Effector CD4-positive, alpha-beta T cell (primary cell): Measurements from ENCODE around the gene CYFIP2.

ENCODE experiments used
- DNase-seq: peaks from one replicate; pipeline ENCODE4 v3.0.0-alpha.2; 2020

The CYFIP2 gene

DNA sequence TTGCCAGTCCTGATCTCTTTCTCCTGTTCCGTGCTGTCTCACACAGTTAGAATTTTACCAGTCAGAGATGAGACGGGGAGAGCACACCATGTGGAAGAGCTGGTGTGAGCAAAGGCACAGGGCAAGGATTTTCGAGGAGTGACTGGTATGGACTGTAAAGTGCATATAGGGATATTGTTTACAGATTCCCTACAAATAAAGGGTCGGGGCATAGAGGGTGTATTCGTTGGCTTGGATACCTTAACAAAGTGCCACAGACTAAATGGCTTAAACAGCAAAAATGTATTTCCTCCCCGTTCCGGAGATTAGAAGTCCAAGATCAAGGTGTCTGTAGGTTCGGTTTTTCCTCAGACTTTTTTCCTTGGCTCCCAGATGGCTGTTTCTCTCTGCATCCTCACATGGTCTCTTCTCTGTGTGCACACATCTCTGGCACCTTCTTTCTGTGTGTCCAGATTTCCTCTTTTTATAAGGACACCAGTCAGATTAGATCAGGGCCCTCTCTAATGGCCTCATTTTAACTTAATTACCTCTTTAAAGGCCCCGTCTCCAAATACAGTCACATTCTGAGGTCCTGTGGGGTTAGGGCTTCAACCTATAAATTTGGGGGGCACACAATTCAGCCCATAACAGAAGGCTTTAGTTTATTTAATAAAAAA, 23.4 kb downstream of the CYFIP2 start:
- no peak for DNase-seq

- DNase-seq = no peak
Observed at GRCh38 chr5:157290156-157290980, 24.4 kb downstream of the CYFIP2 start.

- DNase-seq = no peak
Observed at GRCh38 chr5:157290981-157291711, 25.2 kb downstream of the CYFIP2 start.

DNA sequence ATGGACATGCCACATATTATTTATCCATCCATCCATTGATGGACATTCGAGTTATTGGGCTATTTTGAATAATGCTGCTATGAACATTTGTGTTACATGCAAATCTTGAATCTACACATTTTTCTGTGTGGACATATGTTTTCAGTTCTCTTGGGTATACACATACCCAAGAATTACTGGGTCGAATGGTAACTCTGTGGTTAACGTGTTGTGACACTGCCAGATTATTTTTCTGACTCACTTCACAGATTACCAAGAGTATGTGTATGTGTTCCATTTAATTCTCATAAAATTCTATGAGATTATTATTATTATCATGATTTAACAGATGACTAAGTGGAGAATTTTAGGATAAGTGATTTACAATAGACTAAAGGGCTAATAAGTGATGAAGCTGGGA, 26.7 kb downstream of the CYFIP2 start:
- DNase-seq = no peak

- no peak for DNase-seq
Observed at GRCh38 chr5:157294407-157295091, 28.6 kb downstream of the CYFIP2 start.

GRCh38 chr5:157295247-157295646, 29.3 kb downstream of the CYFIP2 start:
- DNase-seq = no peak

DNA sequence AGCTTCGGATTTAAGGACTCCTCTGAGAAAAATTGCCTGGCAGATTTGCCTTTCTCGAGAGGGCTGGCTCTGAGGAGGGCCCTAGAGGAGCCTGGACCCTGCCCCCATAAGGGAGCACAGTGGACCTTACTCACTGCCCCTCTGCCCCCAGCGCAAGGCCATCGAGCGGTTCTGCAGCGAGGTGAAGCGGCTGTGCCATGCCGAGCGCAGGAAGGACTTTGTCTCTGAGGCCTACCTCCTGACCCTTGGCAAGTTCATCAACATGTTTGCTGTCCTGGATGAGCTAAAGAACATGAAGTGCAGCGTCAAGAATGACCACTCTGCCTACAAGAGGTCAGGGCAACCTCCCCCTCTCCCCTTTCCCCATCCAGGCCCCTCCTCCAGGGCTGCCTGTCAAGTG, 34.6 kb downstream of the CYFIP2 start:
- DNase-seq = no peak

GRCh38 chr5:157301066-157301465, 35.1 kb downstream of the CYFIP2 start:
- DNase-seq = no peak

DNA sequence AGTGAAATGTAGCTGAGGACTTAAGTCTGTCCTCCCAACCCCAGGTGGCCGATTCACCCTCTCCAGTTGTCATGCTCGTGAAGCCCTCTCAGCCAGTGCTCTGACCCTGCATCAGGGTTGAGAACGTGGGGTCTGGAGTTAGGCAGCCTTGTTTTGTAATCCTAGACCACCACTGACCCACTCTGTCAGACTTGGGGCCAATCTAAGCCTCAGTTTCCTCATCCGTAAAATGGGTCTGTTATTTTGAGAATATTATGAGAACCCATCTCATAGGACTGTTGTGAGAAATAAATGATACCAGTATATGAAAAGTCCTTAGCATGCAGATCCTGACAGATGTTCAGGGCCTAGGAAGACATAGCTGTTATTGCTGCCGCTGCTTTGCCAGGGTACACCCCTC, 37.1 kb downstream of the CYFIP2 start:
- no peak for DNase-seq

GRCh38 chr5:157303667-157304327, 37.9 kb downstream of the CYFIP2 start:
- DNase-seq = peak; percentile 27

GRCh38 chr5:157306081-157306480, 40.2 kb downstream of the CYFIP2 start:
- DNase-seq = no peak

DNA sequence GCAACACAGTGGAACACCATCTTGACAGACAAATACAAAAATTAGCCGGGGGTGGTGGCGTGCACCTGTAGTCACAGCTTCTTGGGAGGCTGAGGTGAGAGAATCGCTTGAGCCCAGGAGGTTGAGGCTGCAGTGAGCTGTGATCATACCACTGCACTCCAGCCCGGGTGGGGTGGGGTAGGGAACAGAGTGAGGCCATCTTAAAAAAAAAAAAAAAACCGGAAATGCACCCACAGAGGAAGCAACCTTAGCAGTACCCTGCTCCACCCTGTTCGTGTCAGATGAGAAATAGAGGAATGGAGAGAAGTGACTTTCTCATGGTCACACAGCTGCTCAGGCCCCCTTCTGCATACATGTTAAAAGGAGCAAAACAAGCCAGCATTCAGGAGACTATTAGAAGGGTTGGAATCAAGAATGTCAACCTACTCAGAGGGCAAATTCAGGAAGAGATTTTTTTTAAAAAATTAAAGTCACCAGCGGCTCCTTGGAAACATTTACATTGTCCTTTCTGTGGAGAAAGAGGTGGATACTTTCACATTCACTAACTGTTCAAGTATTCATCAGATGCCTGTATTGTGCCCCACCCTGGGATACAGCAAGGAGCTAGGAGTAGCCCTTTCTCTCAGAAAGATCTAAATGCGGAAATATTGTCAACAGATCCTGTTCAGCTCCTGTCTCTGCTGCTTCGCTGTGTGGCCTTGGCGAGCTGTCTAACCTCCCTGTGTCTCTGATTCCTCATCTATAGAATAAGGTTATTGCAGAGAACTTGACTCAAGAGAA, 41.0 kb downstream of the CYFIP2 start:
- no peak for DNase-seq

DNA sequence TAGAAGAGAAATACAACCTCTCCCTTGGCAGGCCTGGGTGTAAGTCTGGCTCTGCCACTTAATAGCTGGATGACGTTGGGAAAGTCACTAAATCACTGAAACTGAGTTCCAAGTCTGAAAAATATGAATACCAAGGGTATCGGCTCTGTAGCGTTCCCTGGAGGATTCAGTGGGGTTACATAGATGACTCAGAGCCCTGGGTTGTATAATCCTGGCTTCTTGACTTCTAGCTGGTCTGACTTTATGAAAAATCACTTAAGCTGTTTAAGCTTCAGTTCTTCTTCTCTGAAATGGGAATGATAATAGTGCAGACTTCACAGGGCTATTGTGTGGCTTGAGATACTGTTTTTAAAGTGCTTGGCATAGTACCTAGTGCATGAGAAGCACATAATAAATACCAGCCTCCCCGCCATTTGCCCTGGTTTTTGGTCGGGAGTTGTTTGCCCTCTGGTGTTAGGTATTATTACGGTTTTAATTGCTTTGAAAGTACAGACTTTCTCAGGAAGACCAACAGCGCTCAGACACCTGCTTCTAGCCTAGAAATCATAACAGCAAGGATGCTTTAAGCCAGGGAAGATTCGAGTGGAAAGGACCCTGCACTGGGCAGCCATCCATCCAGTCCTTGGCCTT, 43.0 kb downstream of the CYFIP2 start:
- DNase-seq = no peak

GRCh38 chr5:157309796-157310195, 43.9 kb downstream of the CYFIP2 start:
- no peak for DNase-seq

GRCh38 chr5:157311595-157311994, 45.7 kb downstream of the CYFIP2 start:
- no peak for DNase-seq

DNA sequence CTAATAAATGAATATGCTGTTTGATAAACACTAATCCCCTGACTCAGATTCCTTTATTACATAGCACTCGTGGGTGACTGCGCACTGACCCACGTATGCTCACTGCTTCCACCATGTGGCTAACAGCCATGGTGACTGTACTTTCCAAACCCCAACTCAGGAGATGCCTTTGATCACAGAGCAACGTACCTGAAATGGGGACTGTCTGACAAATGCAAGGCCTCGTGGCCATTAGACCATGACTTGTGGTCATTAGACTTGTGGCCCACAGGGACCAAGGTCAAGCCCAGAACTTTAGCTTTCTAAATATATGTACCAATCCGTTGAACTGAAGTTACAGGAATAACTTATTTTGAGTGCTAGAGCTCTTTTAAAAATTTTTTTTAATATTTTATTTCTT, 46.6 kb downstream of the CYFIP2 start:
- DNase-seq = peak; percentile 60

- DNase-seq = no peak
Observed at GRCh38 chr5:157322581-157322980, 56.7 kb downstream of the CYFIP2 start.

DNA sequence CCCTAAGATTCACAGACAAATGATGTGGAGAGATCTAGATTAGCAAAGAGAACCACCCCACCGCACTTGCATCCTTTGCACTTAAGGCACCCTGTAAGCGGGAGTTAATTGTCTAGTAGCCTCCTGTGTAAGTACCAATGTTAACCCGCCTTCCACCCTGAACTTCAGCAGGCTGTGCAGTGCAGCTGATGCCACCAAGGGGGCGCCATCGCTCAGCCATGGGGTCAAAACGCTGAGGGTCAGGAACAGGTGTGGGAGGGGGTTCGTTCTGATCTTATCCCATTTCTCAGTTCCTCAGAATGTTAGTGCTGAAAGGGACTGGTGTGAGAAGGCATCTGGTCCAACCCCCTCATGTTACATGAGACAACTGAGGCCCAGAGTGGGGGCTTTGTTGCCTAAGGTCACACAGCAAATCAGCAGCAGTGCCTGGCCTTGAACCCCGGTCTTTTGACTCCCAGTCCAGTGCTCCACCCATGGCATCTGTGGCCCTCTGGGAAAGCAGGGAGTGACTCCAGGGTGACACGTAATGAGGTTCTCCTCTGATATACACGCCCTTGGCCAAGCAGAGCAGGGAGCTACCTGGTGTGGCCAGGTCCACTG, 57.3 kb downstream of the CYFIP2 start:
- DNase-seq = no peak

GRCh38 chr5:157324237-157324636, 58.3 kb downstream of the CYFIP2 start:
- no peak for DNase-seq

DNA sequence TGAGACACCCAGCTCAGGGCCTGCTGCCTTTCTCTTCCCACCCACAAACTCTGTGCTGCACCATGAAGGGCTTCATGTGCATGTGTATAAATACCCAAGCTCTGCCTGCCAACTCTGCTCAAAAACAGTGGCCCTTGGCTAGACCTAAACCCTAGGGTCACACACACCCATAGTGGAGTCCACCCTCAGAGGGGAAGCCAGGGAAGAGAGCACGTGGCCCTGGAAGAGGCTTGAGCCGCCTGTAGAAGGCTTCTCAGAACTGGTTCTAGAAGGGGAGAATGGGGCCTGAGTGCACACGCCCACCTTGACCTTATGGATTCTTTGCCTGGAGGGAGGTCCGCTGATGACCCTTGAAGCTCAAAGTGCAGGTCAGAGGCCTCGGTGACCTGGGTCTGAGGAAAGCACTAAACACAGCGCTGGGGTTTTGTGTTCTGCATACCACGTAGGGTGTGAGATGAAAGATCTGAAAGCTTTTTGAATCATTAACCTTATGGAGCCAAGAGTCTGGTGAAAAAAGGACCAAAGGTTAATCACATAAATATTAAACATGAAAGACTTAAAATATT, 60.6 kb downstream of the CYFIP2 start:
- DNase-seq = no peak
